Measurements from ENCODE around the gene H6PD. TPM values are rescaled to one million over a fixed set of nuclear protein-coding genes. Genes with fewer than 3 reads are reported as not detected.

H6PD gene
- total and polyA plus RNA-seq, 9 of the 15 experiments (the other 6 are each of a cell fraction or from before 2014, with no cell fraction given), result 0.04 to 2.5 (median 0.95) TPM

DNA sequence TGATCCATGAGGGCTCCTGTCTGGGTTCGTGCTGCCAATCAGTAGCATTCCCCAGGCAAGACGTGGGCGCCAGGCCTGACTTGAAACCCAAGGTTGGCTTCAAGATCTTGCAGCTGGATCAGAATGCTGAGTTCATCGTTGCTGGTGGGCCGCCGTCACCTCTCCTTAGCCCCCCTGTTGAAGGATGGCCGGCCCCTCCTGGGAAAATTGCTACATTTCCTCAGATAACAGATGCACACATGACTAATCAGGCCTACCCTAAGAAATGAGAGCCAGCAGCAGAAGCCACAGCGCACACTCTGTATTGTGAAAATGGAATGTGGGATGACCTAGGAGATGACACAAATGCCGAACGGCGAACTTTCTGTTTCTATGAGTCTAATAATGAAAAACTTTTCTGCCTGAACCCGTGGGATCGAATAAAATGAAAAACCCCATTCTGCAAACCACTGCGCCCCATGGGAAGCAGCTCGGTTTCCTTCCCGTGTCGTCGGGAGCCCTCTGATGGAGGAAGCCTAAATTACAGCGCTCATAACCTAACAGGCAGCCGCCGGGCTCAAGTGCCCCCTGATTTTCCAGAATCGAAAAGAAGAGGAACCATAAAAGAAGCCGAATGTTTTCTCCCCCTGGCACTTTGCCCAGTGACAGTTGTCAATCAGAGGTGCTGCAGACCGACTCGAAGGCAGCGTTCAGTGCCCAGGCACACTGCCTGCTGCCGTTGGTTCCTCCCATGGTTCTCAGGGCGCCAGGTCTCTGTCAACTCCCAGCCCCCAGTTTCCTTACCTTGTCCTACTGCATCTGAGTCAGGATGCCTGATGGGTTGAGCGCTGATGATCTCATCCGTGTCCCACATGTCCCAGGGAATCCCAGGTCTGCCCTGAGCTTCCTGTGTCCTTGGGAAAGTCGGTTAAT, 38.2 kb upstream of the H6PD start (continued):
- TF ChIP-seq, protein P1, sequence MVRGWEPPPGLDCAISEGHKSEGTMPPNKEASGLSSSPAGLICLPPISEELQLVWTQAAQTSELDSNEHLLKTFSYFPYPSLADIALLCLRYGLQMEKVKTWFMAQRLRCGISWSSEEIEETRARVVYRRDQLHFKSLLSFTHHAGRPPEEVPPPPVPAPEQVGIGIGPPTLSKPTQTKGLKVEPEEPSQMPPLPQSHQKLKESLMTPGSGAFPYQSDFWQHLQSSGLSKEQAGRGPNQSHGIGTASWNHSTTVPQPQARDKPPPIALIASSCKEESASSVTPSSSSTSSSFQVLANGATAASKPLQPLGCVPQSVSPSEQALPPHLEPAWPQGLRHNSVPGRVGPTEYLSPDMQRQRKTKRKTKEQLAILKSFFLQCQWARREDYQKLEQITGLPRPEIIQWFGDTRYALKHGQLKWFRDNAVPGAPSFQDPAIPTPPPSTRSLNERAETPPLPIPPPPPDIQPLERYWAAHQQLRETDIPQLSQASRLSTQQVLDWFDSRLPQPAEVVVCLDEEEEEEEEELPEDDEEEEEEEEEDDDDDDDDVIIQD (CRISPR knock-in tag; IDR thresholded peaks at IDR 0.05), result no peak
- TF ChIP-seq CBX2 (IDR thresholded peaks at IDR 0.05; ENCODE audit: insufficient read depth, low read length, poor library complexity, severe bottlenecking) (no peak), ARID2 (IDR thresholded peaks at IDR 0.05) (peak; percentile 55; the same call in 1 of the 2 replicates), CBFA2T2 (conservative IDR thresholded peaks at IDR 0.05) (no peak), NR2F6 (CRISPR knock-in tag; IDR thresholded peaks at IDR 0.05) (0 out of 2 replicates have a peak, but pooled peaks have one; percentile 34), ZNF12 (CRISPR knock-in tag; IDR thresholded peaks at IDR 0.05) (0 out of 2 replicates have a peak, but pooled peaks have one; percentile 44)
- TF ChIP-seq, protein P2, sequence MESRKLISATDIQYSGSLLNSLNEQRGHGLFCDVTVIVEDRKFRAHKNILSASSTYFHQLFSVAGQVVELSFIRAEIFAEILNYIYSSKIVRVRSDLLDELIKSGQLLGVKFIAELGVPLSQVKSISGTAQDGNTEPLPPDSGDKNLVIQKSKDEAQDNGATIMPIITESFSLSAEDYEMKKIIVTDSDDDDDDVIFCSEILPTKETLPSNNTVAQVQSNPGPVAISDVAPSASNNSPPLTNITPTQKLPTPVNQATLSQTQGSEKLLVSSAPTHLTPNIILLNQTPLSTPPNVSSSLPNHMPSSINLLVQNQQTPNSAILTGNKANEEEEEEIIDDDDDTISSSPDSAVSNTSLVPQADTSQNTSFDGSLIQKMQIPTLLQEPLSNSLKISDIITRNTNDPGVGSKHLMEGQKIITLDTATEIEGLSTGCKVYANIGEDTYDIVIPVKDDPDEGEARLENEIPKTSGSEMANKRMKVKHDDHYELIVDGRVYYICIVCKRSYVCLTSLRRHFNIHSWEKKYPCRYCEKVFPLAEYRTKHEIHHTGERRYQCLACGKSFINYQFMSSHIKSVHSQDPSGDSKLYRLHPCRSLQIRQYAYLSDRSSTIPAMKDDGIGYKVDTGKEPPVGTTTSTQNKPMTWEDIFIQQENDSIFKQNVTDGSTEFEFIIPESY (CRISPR knock-in tag; IDR thresholded peaks at IDR 0.05), result no peak
